Mesothelial cell of epicardium (in vitro differentiated cells): ENCODE data around the gene NAT8. TPM values are rescaled to one million over a fixed set of nuclear protein-coding genes. Genes with fewer than 3 reads are reported as not detected.

Source experiments
- DNase-seq, 2 experiments: peaks; one replicate each; pipeline ENCODE4 v3.0.0; 2021; ENCODE audit warnings: low spot score in 2 of 2; ENCODE audit not compliant: unreplicated experiment in 2 of 2
- H3K27ac Mint-ChIP-seq: 2 replicates; pipeline ENCODE4 v1.8.0; 2021; ENCODE audit warnings: mixed read lengths
- H3K27me3 Mint-ChIP-seq: 2 replicates; pipeline ENCODE4 v1.8.0; 2021; ENCODE audit warnings: low read depth, mixed read lengths
- H3K36me3 Mint-ChIP-seq: 2 replicates; pipeline ENCODE4 v1.8.0; 2021; ENCODE audit warnings: mixed read lengths
- H3K4me1 Mint-ChIP-seq: 2 replicates; pipeline ENCODE4 v1.8.0; 2021; ENCODE audit warnings: mixed read lengths
- H3K4me3 Mint-ChIP-seq: 2 replicates; pipeline ENCODE4 v1.8.0; 2021; ENCODE audit warnings: mild to moderate bottlenecking, moderate library complexity, mixed read lengths
- H3K9me3 Mint-ChIP-seq: 2 replicates; pipeline ENCODE4 v1.8.0; 2021; ENCODE audit warnings: mixed read lengths
- CTCF ChIP-seq: fragments of 200-600 bp; sonication (generic); IDR thresholded peaks from one replicate; pipeline ENCODE4 v1.5.0; 2021; ENCODE audit warnings: antibody characterized with exemption; ENCODE audit not compliant: unreplicated experiment
- total RNA-seq: library from RNA; stranded (reverse); gene quantifications from 3 replicates; pipeline ENCODE4 v1.2.1, GENCODE V29; 2021

Gene NAT8
- total RNA-seq, 1 donor from 2014 or later: not detected

DNA sequence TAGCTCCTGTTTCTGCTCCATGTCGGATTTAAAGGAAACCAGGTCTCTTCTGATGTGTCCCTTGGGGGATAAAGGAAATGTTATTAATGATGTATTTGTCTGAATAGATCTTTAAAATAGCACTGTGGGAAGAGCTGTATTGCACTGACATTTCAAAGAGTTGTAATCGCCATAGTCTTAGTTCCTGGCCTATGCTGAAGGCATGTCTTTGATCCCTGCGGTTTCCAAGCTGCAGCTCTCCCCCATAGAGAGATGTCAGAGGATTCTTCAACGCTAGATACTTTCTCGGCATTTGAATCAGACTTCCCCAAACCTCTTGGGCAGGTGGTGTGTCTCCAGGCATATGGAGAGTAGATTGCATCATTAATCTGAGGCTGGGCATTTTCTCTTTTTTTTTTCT lies 40.4 kb downstream of the NAT8 start:
- no peak for DNase-seq
- H3K9me3 Mint-ChIP-seq: no peaks in the 10 kb centered on the region
- no peak overlapping the region for H3K27ac Mint-ChIP-seq
- H3K4me3 Mint-ChIP-seq: no peak overlapping the region
- H3K36me3 Mint-ChIP-seq: peaks cover 24% of the 10 kb centered on the region
- no peaks in the 10 kb centered on the region for H3K4me1 Mint-ChIP-seq
- no peaks in the 10 kb centered on the region for H3K27me3 Mint-ChIP-seq
- no peak for TF ChIP-seq CTCF

DNA sequence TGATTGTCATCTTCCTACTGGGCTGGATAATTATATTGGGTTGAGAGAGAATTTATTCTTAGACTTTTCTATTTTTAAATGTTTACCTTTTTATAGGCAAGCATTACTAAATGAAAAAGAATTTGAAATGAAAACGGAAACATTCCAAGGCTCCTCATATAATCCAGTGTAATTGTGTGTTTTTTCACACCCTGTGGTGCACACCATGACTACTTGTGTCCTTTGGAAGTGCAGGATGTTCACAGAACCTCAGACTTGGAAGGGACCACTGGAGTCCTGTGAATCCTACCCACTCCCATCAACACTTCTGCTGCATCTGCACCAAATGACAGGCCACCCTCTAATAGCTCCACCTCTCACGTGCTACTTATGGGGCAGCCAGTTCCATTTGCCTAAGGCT lies 48.0 kb downstream of the NAT8 start:
- H3K27me3 Mint-ChIP-seq: no peaks in the 10 kb centered on the region
- H3K27ac Mint-ChIP-seq: no peak overlapping the region
- peaks cover 18% of the 10 kb centered on the region for H3K36me3 Mint-ChIP-seq
- H3K9me3 Mint-ChIP-seq: peaks cover 14% of the 10 kb centered on the region
- DNase-seq: no peak
- H3K4me1 Mint-ChIP-seq: no peaks in the 10 kb centered on the region
- no peak for TF ChIP-seq CTCF
- no peak overlapping the region for H3K4me3 Mint-ChIP-seq

- H3K36me3 Mint-ChIP-seq: peaks cover 18% of the 10 kb centered on the region
- no peak overlapping the region for H3K4me3 Mint-ChIP-seq
- H3K27ac Mint-ChIP-seq: no peak overlapping the region
- no peak for DNase-seq
- H3K4me1 Mint-ChIP-seq: no peaks in the 10 kb centered on the region
- TF ChIP-seq CTCF: no peak
- no peaks in the 10 kb centered on the region for H3K27me3 Mint-ChIP-seq
- peaks cover 14% of the 10 kb centered on the region for H3K9me3 Mint-ChIP-seq
Observed at GRCh38 chr2:73593680-73594079, 48.5 kb downstream of the NAT8 start.

Other genes starting within 250 kb of the NAT8 start
- gene TPRKB, start 94.9 kb upstream of the NAT8 start, total RNA-seq: 30.1 to 35.5 TPM (median 35.0 TPM) in 3 replicates
- gene DUSP11, start 137.7 kb upstream of the NAT8 start, total RNA-seq: 23.0 to 25.5 TPM (median 24.3 TPM) in 3 replicates
- gene C2orf78, start 141.8 kb upstream of the NAT8 start, total RNA-seq: not detected in 3 replicates
- 33.2 to 36.6 TPM (median 34.5 TPM) in 3 replicates for gene STAMBP, start 186.5 kb upstream of the NAT8 start, total RNA-seq